ENCODE measurements around the gene F7. TPM values are rescaled to one million over a fixed set of nuclear protein-coding genes. Genes with fewer than 3 reads are reported as not detected.
"Not testable (repeated sequence)": the region's sequence is repeated elsewhere in the genome, so short reads cannot be mapped to it uniquely, and the experiment has no call there.

The F7 gene
- total RNA-seq, 1 donor from 2014 or later = 3.0 TPM

GRCh38 chr13:113158946-113159345, 53.4 kb downstream of the F7 start:
- no peak overlapping the region for H3K27ac Mint-ChIP-seq
- no peaks in the 10 kb centered on the region for H3K4me1 Mint-ChIP-seq (ENCODE audit: unreplicated experiment)
- peaks cover 7% of the 10 kb centered on the region for H3K9me3 Mint-ChIP-seq
- peaks cover 31% of the 10 kb centered on the region for H3K27me3 Mint-ChIP-seq
- no peak for TF ChIP-seq CTCF (conservative IDR thresholded peaks at IDR 0.05)
- H3K36me3 Mint-ChIP-seq = no peaks in the 10 kb centered on the region
- no peak for DNase-seq (ENCODE audit: extremely low spot score, unreplicated experiment)
- H3K4me3 Mint-ChIP-seq = no peak overlapping the region

- no peak overlapping the region for H3K4me3 Mint-ChIP-seq
- no peaks in the 10 kb centered on the region for H3K36me3 Mint-ChIP-seq
- DNase-seq (ENCODE audit: extremely low spot score, unreplicated experiment) = no peak
- peaks cover 7% of the 10 kb centered on the region for H3K9me3 Mint-ChIP-seq
- H3K4me1 Mint-ChIP-seq (ENCODE audit: unreplicated experiment) = no peaks in the 10 kb centered on the region
- no peak for TF ChIP-seq CTCF (conservative IDR thresholded peaks at IDR 0.05)
- no peak overlapping the region for H3K27ac Mint-ChIP-seq
- peaks cover 33% of the 10 kb centered on the region for H3K27me3 Mint-ChIP-seq
Measured at GRCh38 chr13:113159701-113160100, 54.1 kb downstream of the F7 start.

GRCh38 chr13:113160983-113161382, 55.4 kb downstream of the F7 start:
- Mint-ChIP-seq H3K36me3 (no peaks in the 10 kb centered on the region), H3K27me3 (peaks cover 34% of the 10 kb centered on the region), H3K4me3 (no peak overlapping the region), H3K27ac (no peak overlapping the region), H3K4me1 (ENCODE audit: unreplicated experiment) (no peaks in the 10 kb centered on the region), H3K9me3 (peaks cover 7% of the 10 kb centered on the region)
- TF ChIP-seq CTCF (conservative IDR thresholded peaks at IDR 0.05) = no peak
- DNase-seq (ENCODE audit: extremely low spot score, unreplicated experiment) = no peak

- Mint-ChIP-seq H3K27me3 (peaks cover 34% of the 10 kb centered on the region), H3K27ac (no peak overlapping the region), H3K4me1 (ENCODE audit: unreplicated experiment) (no peaks in the 10 kb centered on the region), H3K36me3 (no peaks in the 10 kb centered on the region), H3K9me3 (peaks cover 7% of the 10 kb centered on the region), H3K4me3 (no peak overlapping the region)
- no peak for DNase-seq (ENCODE audit: extremely low spot score, unreplicated experiment)
- no peak for TF ChIP-seq CTCF (conservative IDR thresholded peaks at IDR 0.05)
Measured at GRCh38 chr13:113161433-113161832, 55.8 kb downstream of the F7 start.

GRCh38 chr13:113161975-113162374, 56.4 kb downstream of the F7 start:
- not testable (repeated sequence) for H3K36me3 Mint-ChIP-seq; H3K4me1 Mint-ChIP-seq (ENCODE audit: unreplicated experiment); H3K27ac Mint-ChIP-seq; DNase-seq (ENCODE audit: extremely low spot score, unreplicated experiment); H3K9me3 Mint-ChIP-seq; H3K4me3 Mint-ChIP-seq
- peaks cover 32% of the 10 kb centered on the region for H3K27me3 Mint-ChIP-seq

- no peak overlapping the region for H3K27ac Mint-ChIP-seq
- no peaks in the 10 kb centered on the region for H3K9me3 Mint-ChIP-seq
- no peaks in the 10 kb centered on the region for H3K4me1 Mint-ChIP-seq (ENCODE audit: unreplicated experiment)
- H3K27me3 Mint-ChIP-seq = peaks cover 26% of the 10 kb centered on the region
- no peak for TF ChIP-seq CTCF (conservative IDR thresholded peaks at IDR 0.05)
- DNase-seq (ENCODE audit: extremely low spot score, unreplicated experiment) = no peak
- no peak overlapping the region for H3K4me3 Mint-ChIP-seq
- H3K36me3 Mint-ChIP-seq = peaks cover 4% of the 10 kb centered on the region
Measured at GRCh38 chr13:113162783-113163685, 57.4 kb downstream of the F7 start.

Data from type B pancreatic cell (in vitro differentiated cells).